ENCODE data around the gene PHKG1. TPM values are rescaled to one million over a fixed set of nuclear protein-coding genes. Genes with fewer than 3 reads are reported as not detected.

Gene PHKG1
- total and polyA plus RNA-seq, 2 of the 8 experiments (the other 6 are each of a cell fraction or from before 2014, with no cell fraction given) = 0.03 to 0.61 TPM

GRCh38 chr7:56087445-56087844 lies 5.3 kb downstream of the PHKG1 start:
- no peak overlapping the region for H2AFZ ChIP-seq (ENCODE audit: low read length)
- no peak overlapping the region for H2AK5ac ChIP-seq (ENCODE audit: low read depth, low read length)
- no peaks in the 10 kb centered on the region for H3K9me3 ChIP-seq (ENCODE audit: insufficient read depth in 2 of 2, low read depth in 1 of 2, low read length in 1 of 2)
- H3K4me3 ChIP-seq (ENCODE audit: extremely low read depth in 1 of 4, insufficient read depth in 2 of 4, low read depth in 3 of 4, low read length in 4 of 4) = no peak overlapping the region
- no peak overlapping the region for H2BK15ac ChIP-seq (ENCODE audit: low read length)
- no peak overlapping the region for H3K18ac ChIP-seq (ENCODE audit: extremely low read depth, low read length)
- FAIRE-seq (no peak), DNase-seq (ENCODE audit: low read depth in 1 of 2, low spot score in 2 of 2) (no peak)
- no peaks in the 10 kb centered on the region for H3K36me3 ChIP-seq (ENCODE audit: control insufficient read depth in 2 of 4, insufficient read depth in 4 of 4, low read length in 3 of 4)
- H4K5ac ChIP-seq (ENCODE audit: insufficient read length, low read depth, low read length) = no peak overlapping the region
- H3K14ac ChIP-seq (ENCODE audit: insufficient read length) = no peak overlapping the region
- H3K23ac ChIP-seq (ENCODE audit: insufficient read length) = no peak overlapping the region
- H3K27me3 ChIP-seq (replicated peaks in 1 of 4; ENCODE audit: control insufficient read depth in 3 of 4, extremely low read depth in 1 of 4, insufficient read depth in 3 of 4, low read length in 3 of 4) = no peaks in the 10 kb centered on the region
- H4K20me1 ChIP-seq (replicated peaks in 1 of 2; ENCODE audit: control insufficient read depth in 1 of 2, insufficient read depth in 2 of 2, low read length in 2 of 2) = peaks cover 0 to 2% of the 10 kb centered on the region in 2 experiments
- no peak overlapping the region for H2BK20ac ChIP-seq (ENCODE audit: low read length)
- H3K79me2 ChIP-seq (ENCODE audit: control insufficient read depth in 1 of 2, insufficient read depth in 2 of 2, low read length in 2 of 2) = no peaks in the 10 kb centered on the region
- CTCF ChIA-PET (ENCODE audit: partially characterized antibody) = interaction anchor here (1.1 kb wide), 1 partner anchor 13 kb away, joined by 3 read pairs; no protein-coding TSS in a partner anchor
- WGBS, 2 experiments (ENCODE audit: extremely low coverage in 1 of 2, insufficient coverage in 1 of 2, insufficient read length in 1 of 2, insufficient replicate concordance in 2 of 2, low coverage in 1 of 2, low lambda C conversion rate in 2 of 2, missing lambda C conversion rate in 1 of 2) = 84% methylated on average over 15 of the region's 16 CpGs; no CpG with 5 or more reads in 1 of the 2 experiments
- H3K27ac ChIP-seq (ENCODE audit: low read depth, low read length) = no peak overlapping the region
- no peaks in the 10 kb centered on the region for H3K79me1 ChIP-seq (ENCODE audit: low read depth, low read length)
- H3K23me2 ChIP-seq (ENCODE audit: low read depth, low read length) = no peaks in the 10 kb centered on the region
- H3K56ac ChIP-seq (replicated peaks; ENCODE audit: insufficient read length, low read depth, low read length) = no peak overlapping the region
- POLR2A ChIA-PET (ENCODE audit: partially characterized antibody) = interaction anchor here (1.0 to 1.5 kb wide), 4 partner anchors 9 to 36 kb away, joined by 3 to 5 read pairs (median 4); partner anchors contain the start of genes CCT6A, PSPH and SUMF2
- H2BK12ac ChIP-seq (ENCODE audit: low read depth, low read length) = no peak overlapping the region
- H2BK5ac ChIP-seq (ENCODE audit: low read depth, low read length) = no peak overlapping the region
- no peak overlapping the region for H3K4ac ChIP-seq (replicated peaks; ENCODE audit: insufficient read length, low read depth, low read length)
- H3K4me2 ChIP-seq (ENCODE audit: insufficient read depth in 1 of 2, low read depth in 2 of 2, low read length in 2 of 2) = no peak overlapping the region
- H2BK120ac ChIP-seq (replicated peaks; ENCODE audit: low read depth, low read length) = no peak overlapping the region
- H4K91ac ChIP-seq (replicated peaks; ENCODE audit: insufficient read length, low read length) = no peak overlapping the region
- H4K8ac ChIP-seq (ENCODE audit: extremely low read depth, insufficient read depth, low read length) = no peak overlapping the region
- H3K4me1 ChIP-seq (replicated peaks in 1 of 4; ENCODE audit: control insufficient read depth in 3 of 4, insufficient read depth in 4 of 4, low read length in 3 of 4) = no peaks in the 10 kb centered on the region; a peak in 2 of 7 replicates
- no peak overlapping the region for H3K9ac ChIP-seq (replicated peaks in 1 of 4; ENCODE audit: extremely low read depth in 1 of 4, low read depth in 3 of 4, low read length in 3 of 4)
- no peak for TF ChIP-seq EP300 (IDR thresholded peaks at IDR 0.05; ENCODE audit: borderline replicate concordance in 1 of 2, low read depth in 2 of 2, low read length in 2 of 2)
- no peak for TF ChIP-seq USF2 (IDR thresholded peaks at IDR 0.05; ENCODE audit: low read length)

Measured in H1 (cell line).